SH-SY5Y (cell line): ENCODE results near the gene CIAPIN1.

Experiments
- GATA2 ChIP-seq: IDR thresholded peaks from 2 replicates; pipeline ENCODE4 v1.6.1; 2011; ENCODE audit warnings: mild to moderate bottlenecking, low read depth, low read length
- GATA3 ChIP-seq: IDR thresholded peaks from 2 replicates; pipeline ENCODE4 v1.6.1; 2011; ENCODE audit warnings: low read depth, mild to moderate bottlenecking, low read length, moderate library complexity

GRCh38 chr16:57391708-57392107, 55.5 kb downstream of the CIAPIN1 start:
- TF ChIP-seq GATA3: no peak
- TF ChIP-seq GATA2: no peak
